Keratinocyte (primary cell): ENCODE data around the gene NLGN1.

ENCODE experiments used
- EZH2 ChIP-seq: IDR thresholded peaks from one replicate; pipeline ENCODE4 v1.6.1; 2012; ENCODE audit warnings: inconsistent platforms, mild to moderate bottlenecking, low read length, moderate library complexity
- TF ChIP-seq, protein P1 (sequence below), 3 experiments: IDR thresholded peaks in 1 of 3; conservative IDR thresholded peaks in 1 of 3; optimal IDR thresholded peaks in 1 of 3; 2 replicates in 2 of 3; 3 replicates in 1 of 3; pipeline versions ENCODE3 to v1.5.1; 2011; ENCODE audit warnings: low read length in 3 of 3, mild to moderate bottlenecking in 3 of 3, moderate library complexity in 2 of 3, control low read depth in 1 of 3, inconsistent platforms in 1 of 3; ENCODE audit not compliant: insufficient read depth in 2 of 3; ENCODE audit errors: extremely low read depth in 1 of 3

DNA sequence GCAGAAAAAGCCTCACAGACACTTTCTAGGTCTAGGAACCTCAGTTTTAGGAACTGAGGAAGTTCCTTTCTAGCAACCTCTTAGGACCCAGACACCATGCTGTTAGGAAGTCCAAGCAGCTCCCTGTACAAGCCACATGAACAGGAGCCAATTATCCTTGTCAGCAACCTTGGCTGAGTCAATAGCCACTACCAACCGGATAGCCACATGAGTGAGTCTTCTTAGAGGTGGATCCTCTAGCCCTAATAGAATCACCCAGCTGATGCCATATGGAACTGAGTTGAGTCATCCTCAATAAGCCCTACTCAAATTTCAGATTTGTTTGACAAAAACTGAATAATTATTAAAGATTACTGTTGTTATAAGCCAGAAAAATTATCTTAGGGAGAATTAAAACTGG is 256.2 kb downstream of the NLGN1 start:
- TF ChIP-seq, protein P1, sequence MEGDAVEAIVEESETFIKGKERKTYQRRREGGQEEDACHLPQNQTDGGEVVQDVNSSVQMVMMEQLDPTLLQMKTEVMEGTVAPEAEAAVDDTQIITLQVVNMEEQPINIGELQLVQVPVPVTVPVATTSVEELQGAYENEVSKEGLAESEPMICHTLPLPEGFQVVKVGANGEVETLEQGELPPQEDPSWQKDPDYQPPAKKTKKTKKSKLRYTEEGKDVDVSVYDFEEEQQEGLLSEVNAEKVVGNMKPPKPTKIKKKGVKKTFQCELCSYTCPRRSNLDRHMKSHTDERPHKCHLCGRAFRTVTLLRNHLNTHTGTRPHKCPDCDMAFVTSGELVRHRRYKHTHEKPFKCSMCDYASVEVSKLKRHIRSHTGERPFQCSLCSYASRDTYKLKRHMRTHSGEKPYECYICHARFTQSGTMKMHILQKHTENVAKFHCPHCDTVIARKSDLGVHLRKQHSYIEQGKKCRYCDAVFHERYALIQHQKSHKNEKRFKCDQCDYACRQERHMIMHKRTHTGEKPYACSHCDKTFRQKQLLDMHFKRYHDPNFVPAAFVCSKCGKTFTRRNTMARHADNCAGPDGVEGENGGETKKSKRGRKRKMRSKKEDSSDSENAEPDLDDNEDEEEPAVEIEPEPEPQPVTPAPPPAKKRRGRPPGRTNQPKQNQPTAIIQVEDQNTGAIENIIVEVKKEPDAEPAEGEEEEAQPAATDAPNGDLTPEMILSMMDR (optimal IDR thresholded peaks at IDR 0.05 in 1 of 3, IDR thresholded peaks at IDR 0.05 in 1 of 3, conservative IDR thresholded peaks at IDR 0.05 in 1 of 3; ENCODE audit: extremely low read depth in 1 of 3, insufficient read depth in 2 of 3, low read length in 3 of 3), result no peak
- no peak for TF ChIP-seq EZH2
